KOPT-K1 (cell line): ENCODE results near the gene C1QTNF6.

ENCODE experiments used
- H3K27ac ChIP-seq: fragments of 200-600 bp; sonication (generic); 2 replicates; pipeline ENCODE4 v1.5.1; 2016; ENCODE audit warnings: antibody characterized with exemption, mild to moderate bottlenecking, low read depth, low read length; ENCODE audit not compliant: poor library complexity, severe bottlenecking
- H3K36me3 ChIP-seq: fragments of 200-600 bp; sonication (generic); 2 replicates; pipeline ENCODE4 v1.5.1; 2017; ENCODE audit warnings: antibody characterized with exemption, mild to moderate bottlenecking, low read length, moderate library complexity; ENCODE audit not compliant: insufficient read depth
- H3K9me3 ChIP-seq: fragments of 200-600 bp; sonication (generic); 2 replicates; pipeline ENCODE4 v1.5.1; 2017; ENCODE audit warnings: antibody characterized with exemption, low read length, mild to moderate bottlenecking; ENCODE audit not compliant: insufficient read depth, poor library complexity, severe bottlenecking

Gene C1QTNF6

DNA sequence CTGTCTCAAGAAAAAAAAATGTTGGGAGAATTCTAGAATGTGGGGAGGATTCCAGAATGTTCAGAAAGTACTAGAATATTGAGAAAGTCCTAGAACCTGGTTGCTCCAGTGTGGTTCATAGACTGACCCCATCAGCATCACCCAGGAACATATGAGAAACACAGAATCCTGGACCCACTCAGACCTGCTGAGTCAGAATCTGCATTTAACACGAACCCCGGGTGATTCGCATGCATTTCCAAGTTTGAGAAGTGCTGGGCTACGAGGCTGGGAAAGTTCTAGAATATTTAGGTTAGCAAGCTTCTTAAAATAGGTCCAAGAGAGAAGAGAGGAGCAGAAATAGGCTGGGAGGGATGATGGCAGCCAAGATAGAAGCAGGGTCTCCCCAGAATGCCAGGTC lies 6.4 kb downstream of the C1QTNF6 start:
- H3K36me3 ChIP-seq = no peaks in the 10 kb centered on the region
- no peaks in the 10 kb centered on the region for H3K9me3 ChIP-seq
- H3K27ac ChIP-seq = no peak overlapping the region

DNA sequence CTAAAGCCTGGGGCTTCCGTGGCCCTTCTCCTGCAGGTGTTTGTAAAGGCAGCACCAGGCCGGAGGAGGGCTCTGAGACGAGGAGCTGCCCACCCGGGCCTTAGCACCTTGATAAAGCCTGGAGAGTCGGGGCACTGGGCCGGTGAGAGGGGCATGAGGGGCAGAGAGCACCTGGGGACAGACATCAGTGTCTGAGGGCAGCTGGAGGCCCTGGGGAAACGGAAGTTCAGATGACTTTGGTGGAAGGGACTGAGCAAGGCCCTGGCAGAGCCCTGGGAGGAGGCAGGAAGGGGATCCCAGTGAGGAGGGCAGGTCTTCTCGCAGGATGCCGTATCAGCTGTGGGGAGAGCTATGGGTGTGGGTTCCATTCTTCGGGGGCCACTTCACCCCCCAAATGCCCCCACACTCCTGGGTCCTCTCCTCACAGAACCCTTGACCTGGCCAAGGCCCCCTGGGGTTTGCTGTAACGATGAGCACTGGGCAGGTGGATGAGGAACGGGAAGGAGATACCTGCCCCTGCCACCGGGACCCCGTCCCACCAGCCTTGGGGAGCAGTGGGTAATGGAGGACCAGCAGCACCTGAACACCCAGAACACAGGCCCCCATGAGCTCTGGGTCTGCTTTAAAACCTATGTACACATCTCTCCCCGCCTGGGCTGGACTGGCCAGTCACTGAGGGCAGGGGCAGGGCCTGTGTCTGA lies 7.4 kb downstream of the C1QTNF6 start:
- Histone ChIP-seq H3K9me3 (no peaks in the 10 kb centered on the region), H3K27ac (no peak overlapping the region), H3K36me3 (no peaks in the 10 kb centered on the region)

DNA sequence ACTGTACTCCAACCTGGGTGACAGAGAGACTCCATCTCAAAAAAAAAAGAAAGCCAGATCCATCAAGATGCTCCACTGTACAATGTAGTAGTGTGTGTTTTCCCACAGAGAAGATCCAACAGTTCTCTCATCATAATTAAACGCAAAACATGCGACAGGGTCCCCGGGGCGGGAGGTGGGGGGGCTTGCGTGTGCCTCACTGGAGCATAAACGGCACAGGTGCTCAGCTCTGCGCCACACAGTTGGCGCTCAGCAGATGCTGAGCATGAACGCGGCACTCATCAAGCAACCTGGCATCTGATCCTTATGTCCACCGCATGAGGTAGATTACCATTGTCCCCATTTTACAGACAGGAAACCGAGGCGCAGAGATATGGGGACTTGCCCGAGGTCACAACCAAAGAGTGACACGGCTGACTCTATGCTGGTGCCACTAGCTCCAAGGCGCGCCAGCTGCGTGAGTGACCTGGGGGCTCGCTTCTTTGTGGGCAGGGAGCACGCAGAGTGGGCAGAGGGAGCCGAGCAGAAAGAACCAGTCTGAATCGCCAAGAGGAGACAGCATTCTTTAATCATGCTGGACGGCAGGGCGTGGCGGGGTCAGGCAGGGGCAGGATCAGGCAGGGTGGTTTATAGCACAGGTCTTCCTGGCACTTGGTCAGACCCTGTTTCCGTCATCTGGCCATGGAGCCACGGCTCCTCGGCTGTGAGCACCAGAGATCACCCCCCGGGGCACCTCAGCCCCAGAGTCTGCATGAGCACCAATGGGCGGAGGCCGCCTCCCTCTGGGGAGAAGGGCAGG lies 8.2 kb downstream of the C1QTNF6 start:
- H3K9me3 ChIP-seq = no peaks in the 10 kb centered on the region
- H3K36me3 ChIP-seq = no peaks in the 10 kb centered on the region
- no peak overlapping the region for H3K27ac ChIP-seq

GRCh38 chr22:37179126-37179470 lies 8.9 kb downstream of the C1QTNF6 start:
- H3K36me3 ChIP-seq = no peaks in the 10 kb centered on the region
- no peaks in the 10 kb centered on the region for H3K9me3 ChIP-seq
- no peak overlapping the region for H3K27ac ChIP-seq

- H3K27ac ChIP-seq = no peak overlapping the region
- no peaks in the 10 kb centered on the region for H3K9me3 ChIP-seq
- H3K36me3 ChIP-seq = no peaks in the 10 kb centered on the region
Measured at GRCh38 chr22:37178350-37179125, 9.5 kb downstream of the C1QTNF6 start.

- Histone ChIP-seq H3K9me3 (no peaks in the 10 kb centered on the region), H3K27ac (no peak overlapping the region), H3K36me3 (no peaks in the 10 kb centered on the region)
Measured at GRCh38 chr22:37177755-37178154, 10.3 kb downstream of the C1QTNF6 start.

- no peaks in the 10 kb centered on the region for H3K36me3 ChIP-seq
- H3K27ac ChIP-seq = no peak overlapping the region
- H3K9me3 ChIP-seq = no peaks in the 10 kb centered on the region
Measured at GRCh38 chr22:37177221-37177620, 10.8 kb downstream of the C1QTNF6 start.

DNA sequence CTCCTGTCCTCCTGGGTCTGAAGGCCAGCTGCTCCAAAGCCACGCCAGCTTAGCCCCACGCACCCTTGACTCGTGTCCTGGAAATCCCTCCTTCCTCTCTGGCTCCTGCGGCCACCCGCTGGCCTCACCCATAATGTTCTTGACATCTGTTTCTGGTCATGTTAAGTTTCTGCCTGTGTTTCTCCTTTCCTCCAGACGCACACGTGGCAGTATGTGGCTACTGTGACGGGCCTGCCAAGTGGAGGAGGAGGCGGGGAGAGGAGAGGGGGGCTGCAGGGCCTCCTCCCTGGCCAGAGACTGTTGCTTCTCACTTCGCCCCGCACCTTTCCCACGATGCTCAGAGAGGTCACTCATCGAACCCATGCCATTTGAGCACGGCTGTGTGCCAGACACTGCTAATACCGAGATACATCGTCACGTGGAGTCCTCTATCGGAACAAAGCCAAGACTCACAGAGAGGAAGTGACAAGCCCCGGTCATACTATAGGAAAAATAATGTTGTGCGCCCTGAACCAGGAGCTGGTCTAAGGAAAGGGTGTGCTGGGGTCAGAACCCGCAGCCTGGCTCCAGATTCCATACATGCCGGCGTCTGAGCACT lies 11.5 kb downstream of the C1QTNF6 start:
- no peak overlapping the region for H3K27ac ChIP-seq
- no peaks in the 10 kb centered on the region for H3K36me3 ChIP-seq
- H3K9me3 ChIP-seq = no peaks in the 10 kb centered on the region

GRCh38 chr22:37175414-37176281 lies 12.4 kb downstream of the C1QTNF6 start:
- Histone ChIP-seq H3K36me3 (no peaks in the 10 kb centered on the region), H3K9me3 (no peaks in the 10 kb centered on the region), H3K27ac (no peak overlapping the region)

GRCh38 chr22:37174964-37175363 lies 13.1 kb downstream of the C1QTNF6 start:
- H3K27ac ChIP-seq = no peak overlapping the region
- H3K9me3 ChIP-seq = no peaks in the 10 kb centered on the region
- no peaks in the 10 kb centered on the region for H3K36me3 ChIP-seq

DNA sequence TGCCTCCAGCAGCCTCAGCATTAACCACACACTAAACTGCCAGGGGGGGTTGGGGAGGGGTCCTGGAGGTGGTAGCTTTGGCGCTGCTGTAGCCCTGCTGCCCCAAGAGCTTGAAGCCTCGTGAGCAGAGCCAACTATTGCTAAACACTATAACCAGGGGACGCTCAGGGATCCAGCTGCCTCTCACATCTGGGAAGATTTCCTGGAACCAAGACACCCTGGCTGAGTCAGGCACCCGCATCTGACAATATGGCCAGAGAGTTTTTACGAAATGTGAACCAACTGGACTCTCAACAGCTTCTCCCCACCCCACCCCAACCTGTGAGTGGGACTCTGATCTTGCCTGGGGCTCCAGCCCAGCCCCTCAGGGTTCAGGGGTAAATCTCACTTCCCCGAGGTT lies 14.3 kb downstream of the C1QTNF6 start:
- no peak overlapping the region for H3K27ac ChIP-seq
- H3K36me3 ChIP-seq = no peaks in the 10 kb centered on the region
- no peaks in the 10 kb centered on the region for H3K9me3 ChIP-seq

GRCh38 chr22:37172266-37173245 lies 15.5 kb downstream of the C1QTNF6 start:
- H3K9me3 ChIP-seq = no peaks in the 10 kb centered on the region
- no peak overlapping the region for H3K27ac ChIP-seq
- H3K36me3 ChIP-seq = no peaks in the 10 kb centered on the region

- Histone ChIP-seq H3K27ac (no peak overlapping the region), H3K36me3 (no peaks in the 10 kb centered on the region), H3K9me3 (no peaks in the 10 kb centered on the region)
Measured at GRCh38 chr22:37171662-37172061, 16.4 kb downstream of the C1QTNF6 start.
